Keratinocyte (primary cell): ENCODE results near the gene RPS27L. TPM values are rescaled to one million over a fixed set of nuclear protein-coding genes. Genes with fewer than 3 reads are reported as not detected.

Experiments
- DNase-seq: peaks from one replicate; pipeline ENCODE4 v3.0.0-alpha.2; 2011; ENCODE audit warnings: low read depth, missing footprints, low spot score
- FAIRE-seq: peaks from 2 replicates; lab custom pipeline; 2011; peaks lifted over from hg19 to GRCh38; lab: Jason Lieb, UNC
- H2AFZ ChIP-seq: 2 replicates; pipeline ENCODE4 v1.6.0; 2012; ENCODE audit warnings: low read length, control low read depth, inconsistent platforms; ENCODE audit not compliant: control insufficient read depth
- H3K27ac ChIP-seq: 2 replicates; pipeline ENCODE4 v1.5.1; 2011; ENCODE audit warnings: low read length; ENCODE audit not compliant: control insufficient read depth, insufficient read depth
- H3K27me3 ChIP-seq: 3 replicates; pipeline ENCODE4 v1.6.0; 2011; ENCODE audit warnings: low read length; ENCODE audit not compliant: control insufficient read depth, insufficient read depth; ENCODE audit errors: extremely low read depth
- H3K36me3 ChIP-seq, 2 experiments: 2 replicates in 1 of 2; 3 replicates in 1 of 2; pipeline ENCODE4 v1.5.1; 2011; ENCODE audit warnings: low read length in 2 of 2, mild to moderate bottlenecking in 1 of 2; ENCODE audit not compliant: control insufficient read depth in 2 of 2, insufficient read depth in 2 of 2; ENCODE audit errors: extremely low read depth in 1 of 2
- H3K4me1 ChIP-seq: 3 replicates; pipeline ENCODE4 v1.5.1; 2011; ENCODE audit warnings: low read length; ENCODE audit not compliant: control insufficient read depth, insufficient read depth; ENCODE audit errors: extremely low read depth
- H3K4me2 ChIP-seq: 3 replicates; pipeline ENCODE4 v1.6.0; 2011; ENCODE audit warnings: low read depth, low read length; ENCODE audit not compliant: control insufficient read depth, insufficient read depth; ENCODE audit errors: extremely low read depth
- H3K4me3 ChIP-seq, 3 experiments: fragments of 200-600 bp in 1 of 3; sonication (generic) in 1 of 3; 2 replicates in 2 of 3; 3 replicates in 1 of 3; pipeline ENCODE4 v1.5.1; 2011 to 2016; ENCODE audit warnings: low read length in 3 of 3, mild to moderate bottlenecking in 3 of 3, control low read depth in 2 of 3, inconsistent platforms in 1 of 3, low read depth in 1 of 3, mixed read lengths in 1 of 3, mixed run types in 1 of 3, moderate library complexity in 1 of 3; ENCODE audit not compliant: control insufficient read depth in 2 of 3, insufficient read depth in 2 of 3; ENCODE audit errors: extremely low read depth in 1 of 3
- H3K79me2 ChIP-seq: 2 replicates; pipeline ENCODE4 v1.6.0; 2012; ENCODE audit warnings: low read length; ENCODE audit not compliant: control insufficient read depth, insufficient read depth
- H3K9ac ChIP-seq: 3 replicates; pipeline ENCODE4 v1.6.0; 2011; ENCODE audit warnings: low read length; ENCODE audit not compliant: control insufficient read depth, insufficient read depth; ENCODE audit errors: extremely low read depth
- H3K9me1 ChIP-seq: 3 replicates; pipeline ENCODE4 v1.6.0; 2011; ENCODE audit warnings: low read length; ENCODE audit not compliant: control insufficient read depth, insufficient read depth; ENCODE audit errors: extremely low read depth
- H3K9me3 ChIP-seq: 2 replicates; pipeline ENCODE4 v1.5.1; 2012; ENCODE audit warnings: low read depth, low read length; ENCODE audit not compliant: control insufficient read depth
- H4K20me1 ChIP-seq: 3 replicates; pipeline ENCODE4 v1.6.0; 2011; ENCODE audit warnings: low read length; ENCODE audit not compliant: control insufficient read depth, insufficient read depth; ENCODE audit errors: extremely low read depth
- EZH2 ChIP-seq: IDR thresholded peaks from one replicate; pipeline ENCODE4 v1.6.1; 2012; ENCODE audit warnings: inconsistent platforms, mild to moderate bottlenecking, low read length, moderate library complexity
- dilution Hi-C: fragments of 300-500 bp; cut with MboI; formaldehyde crosslinking; loops from one replicate; pipeline ENCODE4 v1.7.0; 2020; ENCODE audit warnings: low sequenced_read_pairs; ENCODE audit not compliant: extremely low pct_ligation_motif_present
- polyA plus RNA-seq, 5 experiments: library from polyadenylated mRNA; depleted of rRNA in 3 of 5; stranded (reverse) in 3 of 5; stranded (forward) in 1 of 5; unstranded in 1 of 5; fragments of >200 nt; gene quantifications; 1 replicate in 1 of 5; 2 replicates in 3 of 5; 3 replicates in 1 of 5; pipeline versions ENCODE4 v1.2.1 to v1.2.3, GENCODE V29; 2011 to 2012; ENCODE audit warnings: missing spikeins in 2 of 5, low read depth in 1 of 5, low replicate concordance in 1 of 5
- TF ChIP-seq, protein P1 (sequence below), 3 experiments: IDR thresholded peaks in 1 of 3; conservative IDR thresholded peaks in 1 of 3; optimal IDR thresholded peaks in 1 of 3; 2 replicates in 2 of 3; 3 replicates in 1 of 3; pipeline versions ENCODE3 to v1.5.1; 2011; ENCODE audit warnings: low read length in 3 of 3, mild to moderate bottlenecking in 3 of 3, moderate library complexity in 2 of 3, control low read depth in 1 of 3, inconsistent platforms in 1 of 3; ENCODE audit not compliant: insufficient read depth in 2 of 3; ENCODE audit errors: extremely low read depth in 1 of 3

The RPS27L gene
- polyA plus RNA-seq, 1 donor (not counting 4 experiments of a cell fraction or from before 2014, with no cell fraction given) = 208 TPM

GRCh38 chr15:63135804-63136203, 21.5 kb downstream of the RPS27L start:
- DNase-seq = peak; percentile 38
- H2AFZ ChIP-seq = peak overlapping the region; percentile 54

DNA sequence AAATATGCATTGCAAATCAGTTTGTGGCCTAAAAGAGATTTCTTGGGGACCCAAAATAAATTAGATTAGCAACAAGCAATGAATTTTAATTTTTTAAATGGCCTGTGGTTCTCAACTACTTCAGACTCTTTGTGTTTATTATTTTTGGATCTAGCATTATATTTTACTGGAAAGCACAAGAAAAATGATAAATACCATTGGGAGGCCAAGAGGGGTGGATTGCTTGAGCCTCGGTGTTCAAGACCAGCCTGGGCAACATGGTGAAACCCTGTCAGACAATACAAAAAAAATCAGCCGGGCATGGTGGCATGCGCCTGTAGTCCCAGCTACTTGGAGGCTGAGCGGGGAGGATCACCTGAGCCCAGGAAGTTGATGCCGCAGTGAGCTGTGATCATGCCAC, 22.0 kb downstream of the RPS27L start:
- no peak overlapping the region for H3K4me3 ChIP-seq
- H3K9me3 ChIP-seq = no peaks in the 10 kb centered on the region
- H3K9me1 ChIP-seq = no peaks in the 10 kb centered on the region
- H3K4me1 ChIP-seq = peaks cover 10% of the 10 kb centered on the region
- H3K4me2 ChIP-seq = peak overlapping the region; percentile 39
- H4K20me1 ChIP-seq = no peaks in the 10 kb centered on the region
- dilution Hi-C loops = no loop called here
- H3K27ac ChIP-seq = peak overlapping the region; percentile 87
- H3K36me3 ChIP-seq = no peaks in the 10 kb centered on the region
- no peak for DNase-seq
- no peaks in the 10 kb centered on the region for H3K79me2 ChIP-seq
- TF ChIP-seq EZH2 = no peak
- TF ChIP-seq, protein P1, sequence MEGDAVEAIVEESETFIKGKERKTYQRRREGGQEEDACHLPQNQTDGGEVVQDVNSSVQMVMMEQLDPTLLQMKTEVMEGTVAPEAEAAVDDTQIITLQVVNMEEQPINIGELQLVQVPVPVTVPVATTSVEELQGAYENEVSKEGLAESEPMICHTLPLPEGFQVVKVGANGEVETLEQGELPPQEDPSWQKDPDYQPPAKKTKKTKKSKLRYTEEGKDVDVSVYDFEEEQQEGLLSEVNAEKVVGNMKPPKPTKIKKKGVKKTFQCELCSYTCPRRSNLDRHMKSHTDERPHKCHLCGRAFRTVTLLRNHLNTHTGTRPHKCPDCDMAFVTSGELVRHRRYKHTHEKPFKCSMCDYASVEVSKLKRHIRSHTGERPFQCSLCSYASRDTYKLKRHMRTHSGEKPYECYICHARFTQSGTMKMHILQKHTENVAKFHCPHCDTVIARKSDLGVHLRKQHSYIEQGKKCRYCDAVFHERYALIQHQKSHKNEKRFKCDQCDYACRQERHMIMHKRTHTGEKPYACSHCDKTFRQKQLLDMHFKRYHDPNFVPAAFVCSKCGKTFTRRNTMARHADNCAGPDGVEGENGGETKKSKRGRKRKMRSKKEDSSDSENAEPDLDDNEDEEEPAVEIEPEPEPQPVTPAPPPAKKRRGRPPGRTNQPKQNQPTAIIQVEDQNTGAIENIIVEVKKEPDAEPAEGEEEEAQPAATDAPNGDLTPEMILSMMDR (optimal IDR thresholded peaks at IDR 0.05 in 1 of 3, IDR thresholded peaks at IDR 0.05 in 1 of 3, conservative IDR thresholded peaks at IDR 0.05 in 1 of 3; ENCODE audit: extremely low read depth in 1 of 3, insufficient read depth in 2 of 3, low read length in 3 of 3) = no peak
- peak overlapping the region; percentile 56 for H3K9ac ChIP-seq
- no peaks in the 10 kb centered on the region for H3K27me3 ChIP-seq
- H2AFZ ChIP-seq = peak overlapping the region; percentile 54
- FAIRE-seq = no peak

More at GRCh38 chr15:63135804-63136203, 21.5 kb downstream of the RPS27L start:
- Histone ChIP-seq H3K4me2 (peak overlapping the region; percentile 39), H3K27me3 (no peaks in the 10 kb centered on the region), H3K4me1 (peaks cover 10% of the 10 kb centered on the region), H3K9me3 (no peaks in the 10 kb centered on the region), H3K9me1 (no peaks in the 10 kb centered on the region), H4K20me1 (no peaks in the 10 kb centered on the region), H3K9ac (peak overlapping the region; percentile 56), H3K79me2 (no peaks in the 10 kb centered on the region), H3K4me3 (no peak overlapping the region), H3K36me3 (no peaks in the 10 kb centered on the region), H3K27ac (peak overlapping the region; percentile 87)
- dilution Hi-C loops = no loop called here
- peak; percentile 81 for FAIRE-seq
- TF ChIP-seq, protein P1 (optimal IDR thresholded peaks at IDR 0.05 in 1 of 3, IDR thresholded peaks at IDR 0.05 in 1 of 3, conservative IDR thresholded peaks at IDR 0.05 in 1 of 3; ENCODE audit: extremely low read depth in 1 of 3, insufficient read depth in 2 of 3, low read length in 3 of 3) = no peak
- no peak for TF ChIP-seq EZH2
